Thoracic aorta (tissue), 2 donors: Measurements from ENCODE around the gene HTR2A. TPM values are rescaled to one million over a fixed set of nuclear protein-coding genes. Genes with fewer than 3 reads are reported as not detected.

Experiments used
- ATAC-seq: fragments of 150-250 bp; one replicate; pipeline ENCODE4 v1.8.0; 2017; ENCODE audit warnings: low read depth; ENCODE audit not compliant: insufficient number of reproducible peaks, low FRiP score
- DNase-seq: peaks from one replicate; pipeline ENCODE4 v3.0.0-alpha.2; 2020; ENCODE audit warnings: low spot score
- H3K27ac ChIP-seq, 2 donors: fragments of 200-600 bp; sonication (generic); 1 replicate in 1 of 2; 2 replicates in 1 of 2; pipeline ENCODE4 v1.5.1; 2016; ENCODE audit warnings: mild to moderate bottlenecking in 2 of 2, moderate library complexity in 2 of 2
- H3K27me3 ChIP-seq: fragments of 200-600 bp; sonication (generic); replicated peaks from 2 replicates; pipeline ENCODE4 v1.6.0; 2016; ENCODE audit warnings: mild to moderate bottlenecking; ENCODE audit not compliant: insufficient read depth
- H3K36me3 ChIP-seq: fragments of 200-600 bp; sonication (generic); one replicate; pipeline ENCODE4 v1.5.1; 2016
- H3K4me1 ChIP-seq, 2 donors: fragments of 200-600 bp; sonication (generic); 1 replicate in 1 of 2; 2 replicates in 1 of 2; pipeline versions ENCODE4 v1.5.1 to v1.6.0; 2016; ENCODE audit warnings: low read depth in 2 of 2, mild to moderate bottlenecking in 1 of 2; ENCODE audit not compliant: control insufficient read depth in 1 of 2
- H3K4me3 ChIP-seq: fragments of 200-600 bp; sonication (generic); 2 replicates; pipeline ENCODE4 v1.5.1; 2016; ENCODE audit warnings: mild to moderate bottlenecking
- H3K9me3 ChIP-seq: fragments of 200-600 bp; sonication (generic); 2 replicates; pipeline ENCODE4 v1.5.1; 2016
- total RNA-seq, 2 donors: library from RNA; depleted of rRNA; stranded (reverse); fragments of >200 nt; gene quantifications; one replicate each; pipeline versions ENCODE4 v1.1.0 to v1.2.3, GENCODE V29; 2016
- TF ChIP-seq, protein P1 (sequence below): fragments of 200-600 bp; sonication (generic); IDR thresholded peaks from one replicate; pipeline ENCODE4 v1.5.1; 2019; ENCODE audit warnings: antibody characterized with exemption

HTR2A gene
- total RNA-seq, 2 donors from 2014 or later, result 1.4 to 2.6 TPM

DNA sequence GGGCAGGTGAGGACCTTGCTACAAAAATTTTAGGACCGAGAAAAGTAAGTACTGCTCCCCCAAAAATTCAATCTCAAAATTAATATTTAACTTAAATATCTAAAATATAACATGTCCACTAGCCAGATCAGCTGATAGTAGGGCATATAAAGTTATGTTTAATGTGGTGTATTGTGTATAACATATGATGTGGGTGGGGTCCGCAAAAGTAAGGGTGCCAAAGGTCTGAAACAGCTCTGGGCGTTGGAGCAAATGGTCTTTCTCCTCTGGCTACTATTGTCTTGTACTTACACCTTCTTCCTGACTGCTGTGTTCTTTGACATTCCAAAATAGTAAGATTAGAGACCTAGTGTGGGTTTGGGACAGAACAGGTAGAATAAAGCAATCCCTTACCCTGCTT, 41.2 kb downstream of the HTR2A start:
- ATAC-seq (no peak), DNase-seq (no peak)
- Histone ChIP-seq H3K9me3 (no peaks in the 10 kb centered on the region), H3K27me3 (no peaks in the 10 kb centered on the region), H3K27ac (no peak overlapping the region), H3K4me3 (no peak overlapping the region), H3K36me3 (no peaks in the 10 kb centered on the region), H3K4me1 (peaks cover 0 to 5% of the 10 kb centered on the region in 2 donors)
- TF ChIP-seq, protein P1, sequence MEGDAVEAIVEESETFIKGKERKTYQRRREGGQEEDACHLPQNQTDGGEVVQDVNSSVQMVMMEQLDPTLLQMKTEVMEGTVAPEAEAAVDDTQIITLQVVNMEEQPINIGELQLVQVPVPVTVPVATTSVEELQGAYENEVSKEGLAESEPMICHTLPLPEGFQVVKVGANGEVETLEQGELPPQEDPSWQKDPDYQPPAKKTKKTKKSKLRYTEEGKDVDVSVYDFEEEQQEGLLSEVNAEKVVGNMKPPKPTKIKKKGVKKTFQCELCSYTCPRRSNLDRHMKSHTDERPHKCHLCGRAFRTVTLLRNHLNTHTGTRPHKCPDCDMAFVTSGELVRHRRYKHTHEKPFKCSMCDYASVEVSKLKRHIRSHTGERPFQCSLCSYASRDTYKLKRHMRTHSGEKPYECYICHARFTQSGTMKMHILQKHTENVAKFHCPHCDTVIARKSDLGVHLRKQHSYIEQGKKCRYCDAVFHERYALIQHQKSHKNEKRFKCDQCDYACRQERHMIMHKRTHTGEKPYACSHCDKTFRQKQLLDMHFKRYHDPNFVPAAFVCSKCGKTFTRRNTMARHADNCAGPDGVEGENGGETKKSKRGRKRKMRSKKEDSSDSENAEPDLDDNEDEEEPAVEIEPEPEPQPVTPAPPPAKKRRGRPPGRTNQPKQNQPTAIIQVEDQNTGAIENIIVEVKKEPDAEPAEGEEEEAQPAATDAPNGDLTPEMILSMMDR, result no peak

DNA sequence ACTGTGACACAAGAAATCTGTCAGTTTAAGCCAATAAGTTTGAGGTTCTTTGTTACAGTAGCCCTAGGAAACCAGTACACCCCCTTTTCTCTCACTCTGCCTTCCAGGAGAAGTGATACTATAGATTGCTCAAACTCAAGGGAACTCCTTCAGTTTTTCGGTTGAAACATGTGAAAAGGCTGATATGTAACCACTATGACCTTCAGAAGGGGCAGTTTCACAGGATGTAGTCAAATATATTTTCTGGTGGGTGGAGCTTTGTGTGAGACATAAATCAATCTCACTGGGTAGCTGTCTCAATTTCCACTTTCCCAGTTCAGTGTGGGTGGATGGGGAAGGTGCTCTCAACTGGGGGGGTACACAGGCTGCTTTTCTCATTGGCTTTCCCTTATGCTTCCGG, 41.7 kb downstream of the HTR2A start:
- no peak overlapping the region for H3K4me3 ChIP-seq
- H3K36me3 ChIP-seq, result no peaks in the 10 kb centered on the region
- ATAC-seq (no peak), DNase-seq (no peak)
- H3K27ac ChIP-seq, result no peak overlapping the region
- H3K9me3 ChIP-seq, result no peaks in the 10 kb centered on the region
- H3K4me1 ChIP-seq, result peaks cover 0 to 10% of the 10 kb centered on the region in 2 donors
- TF ChIP-seq, protein P1, result no peak
- H3K27me3 ChIP-seq, result no peaks in the 10 kb centered on the region

DNA sequence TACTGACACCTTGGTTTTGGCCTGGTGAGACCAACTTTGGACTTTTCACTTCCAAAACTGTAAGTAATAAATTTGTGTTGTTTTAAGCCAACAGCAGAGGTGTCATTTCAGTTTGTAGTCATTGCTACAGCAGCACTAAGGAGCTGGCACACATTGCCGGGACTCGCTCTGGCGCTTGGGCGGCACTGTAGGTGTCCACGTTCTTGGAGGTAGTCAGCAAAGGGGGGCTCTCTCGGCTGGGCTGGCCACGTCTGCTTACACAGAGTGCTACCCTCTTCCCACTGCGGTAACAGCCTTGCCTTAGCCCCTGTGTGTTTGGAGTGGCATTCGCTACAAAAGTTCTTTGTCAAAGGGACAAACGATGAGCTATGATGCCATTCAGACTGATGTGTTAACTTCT, 44.7 kb downstream of the HTR2A start:
- Histone ChIP-seq H3K4me3 (no peak overlapping the region), H3K4me1 (peaks cover 0 to 10% of the 10 kb centered on the region in 2 donors), H3K27ac (no peak overlapping the region), H3K36me3 (no peaks in the 10 kb centered on the region), H3K9me3 (no peaks in the 10 kb centered on the region), H3K27me3 (no peaks in the 10 kb centered on the region)
- DNase-seq (no peak), ATAC-seq (no peak)
- TF ChIP-seq, protein P1, result no peak

DNA sequence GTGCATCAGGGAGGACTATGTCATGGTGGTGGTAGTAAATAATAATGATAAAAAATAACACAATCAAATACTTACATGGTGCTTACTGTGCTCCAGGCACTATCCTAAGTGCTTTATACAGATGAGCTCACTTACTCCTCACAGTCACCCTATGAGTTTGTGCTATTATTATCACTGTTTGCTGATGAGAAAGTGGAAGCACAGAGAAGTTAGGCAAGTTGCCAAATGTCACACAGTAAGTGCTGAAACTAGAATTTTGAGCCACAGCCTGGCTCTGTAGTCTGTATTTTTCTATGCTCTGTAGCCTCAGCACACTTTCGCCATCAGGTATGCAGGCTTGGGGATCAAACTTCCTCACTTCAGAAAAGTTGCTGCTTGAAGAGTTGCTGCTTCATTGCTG, 46.6 kb downstream of the HTR2A start:
- Histone ChIP-seq H3K27ac (no peak overlapping the region), H3K4me1 (peaks cover 0 to 10% of the 10 kb centered on the region in 2 donors), H3K27me3 (no peaks in the 10 kb centered on the region), H3K36me3 (no peaks in the 10 kb centered on the region), H3K9me3 (no peaks in the 10 kb centered on the region), H3K4me3 (no peak overlapping the region)
- ATAC-seq (no peak), DNase-seq (no peak)
- TF ChIP-seq, protein P1, result no peak

DNA sequence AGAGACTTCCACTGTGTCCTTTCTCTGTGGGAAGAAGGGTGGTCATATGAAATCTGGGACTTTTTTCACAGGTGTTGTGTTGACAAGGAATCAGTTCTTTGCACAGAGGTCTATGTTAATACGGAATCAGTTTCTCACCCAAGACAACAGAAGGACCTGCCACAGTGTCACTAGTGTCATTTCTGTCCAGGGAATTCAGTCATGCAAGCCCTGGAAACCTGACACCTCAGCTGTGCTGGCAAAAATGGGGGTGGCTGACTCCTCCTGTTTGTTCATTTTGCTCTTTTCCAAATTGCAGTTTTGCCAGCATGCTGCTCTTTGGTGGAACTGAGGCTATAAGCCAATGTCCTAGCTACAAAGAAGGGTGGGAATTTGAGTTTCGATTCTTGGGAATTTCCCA, 50.1 kb downstream of the HTR2A start:
- DNase-seq, result no peak
- Histone ChIP-seq H3K36me3 (no peaks in the 10 kb centered on the region), H3K4me1 (peaks cover 0 to 10% of the 10 kb centered on the region in 2 donors), H3K27me3 (no peaks in the 10 kb centered on the region), H3K9me3 (no peaks in the 10 kb centered on the region), H3K4me3 (no peak overlapping the region), H3K27ac (no peak overlapping the region)
- TF ChIP-seq, protein P1, result no peak
- ATAC-seq, result no peak
